Astrocyte of the spinal cord (primary cell): ENCODE results near the gene DOK1.

Experiments
- DNase-seq: peaks from one replicate; pipeline ENCODE4 v3.0.0; 2011; ENCODE audit warnings: low read depth, low spot score
- H3K4me3 ChIP-seq: 2 replicates; pipeline ENCODE4 v1.5.1; 2011; ENCODE audit warnings: low read depth, mild to moderate bottlenecking, low read length, moderate library complexity
- CTCF ChIP-seq: IDR thresholded peaks from 2 replicates; pipeline ENCODE4 v1.5.1; 2012; ENCODE audit warnings: low read depth, mild to moderate bottlenecking, low read length, inconsistent platforms
- in situ Hi-C: cut with HindIII; loops from 2 replicates; pipeline ENCODE4 v1.10.0; 2017; ENCODE audit warnings: low sequenced_read_pairs

The DOK1 gene

GRCh38 chr2:74576863-74577229, 22.3 kb downstream of the DOK1 start:
- in situ Hi-C loops: no loop called here
- TF ChIP-seq CTCF: peak; percentile 13
- no peak overlapping the region for H3K4me3 ChIP-seq
- DNase-seq: peak; percentile 48

GRCh38 chr2:74577448-74577847, 22.9 kb downstream of the DOK1 start:
- TF ChIP-seq CTCF: no peak
- in situ Hi-C loops: no loop called here
- no peak for DNase-seq
- H3K4me3 ChIP-seq: no peak overlapping the region

GRCh38 chr2:74578408-74578807, 23.9 kb downstream of the DOK1 start:
- TF ChIP-seq CTCF: no peak
- no peak overlapping the region for H3K4me3 ChIP-seq
- in situ Hi-C loops: no loop called here
- DNase-seq: no peak

GRCh38 chr2:74581463-74581862, 26.9 kb downstream of the DOK1 start:
- TF ChIP-seq CTCF: no peak
- no peak overlapping the region for H3K4me3 ChIP-seq
- in situ Hi-C loops: no loop called here
- DNase-seq: no peak

- no peak for DNase-seq
- TF ChIP-seq CTCF: no peak
- in situ Hi-C loops: no loop called here
- no peak overlapping the region for H3K4me3 ChIP-seq
Measured at GRCh38 chr2:74582184-74582583, 27.7 kb downstream of the DOK1 start.

GRCh38 chr2:74583504-74583903, 29.0 kb downstream of the DOK1 start:
- no peak for TF ChIP-seq CTCF
- DNase-seq: peak; percentile 60
- in situ Hi-C loops: no loop called here

GRCh38 chr2:74584088-74584645, 29.6 kb downstream of the DOK1 start:
- peak; percentile 39 for DNase-seq
- H3K4me3 ChIP-seq: no peak overlapping the region
- in situ Hi-C loops: no loop called here
- TF ChIP-seq CTCF: no peak

More at GRCh38 chr2:74583504-74583903, 29.0 kb downstream of the DOK1 start:
- H3K4me3 ChIP-seq: no peak overlapping the region
